ENCODE results near the gene GREB1L. TPM values are rescaled to one million over a fixed set of nuclear protein-coding genes. Genes with fewer than 3 reads are reported as not detected.
"Not testable (repeated sequence)": the region's sequence is repeated elsewhere in the genome, so short reads cannot be mapped to it uniquely, and the experiment has no call there.

Gene GREB1L
- total RNA-seq, 1 experiment from 2014 or later, result 75.4 TPM

DNA sequence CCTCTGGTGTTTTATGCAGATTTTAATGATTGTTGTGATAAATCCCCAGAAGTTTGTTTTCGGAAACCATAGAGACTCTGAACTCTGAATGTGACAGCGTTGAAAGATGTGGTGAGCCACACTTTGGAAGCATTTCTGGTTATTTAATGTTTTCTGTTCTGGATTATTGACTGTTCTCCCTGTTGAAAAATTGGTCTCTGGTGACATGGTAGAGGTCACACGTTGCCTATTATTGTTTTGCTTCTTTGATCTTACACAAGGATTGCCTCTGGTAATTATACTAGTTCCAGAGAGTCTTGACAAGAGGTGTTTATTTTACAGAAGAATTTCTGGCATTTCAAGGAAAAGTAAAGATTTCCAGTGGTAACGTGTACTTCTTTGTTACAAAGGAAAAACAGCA is 127.1 kb downstream of the GREB1L start:
- H3K27ac Mint-ChIP-seq (ENCODE audit: unreplicated experiment), result peak overlapping the region; percentile 79
- H3K36me3 ChIP-seq (ENCODE audit: control insufficient read depth, insufficient read depth, low read length), result no peaks in the 10 kb centered on the region
- no peak overlapping the region for H3K4me3 ChIP-seq (ENCODE audit: low read depth, low read length)
- no peaks in the 10 kb centered on the region for H3K9me3 Mint-ChIP-seq (ENCODE audit: unreplicated experiment)
- H3K4me1 ChIP-seq, result peaks cover 50% of the 10 kb centered on the region
- H3K4me1 Mint-ChIP-seq (ENCODE audit: low read depth, unreplicated experiment), result peaks cover 32% of the 10 kb centered on the region
- no peaks in the 10 kb centered on the region for H3K9me3 ChIP-seq
- ChIA-PET POLR2A (no interaction called here), CTCF (no interaction called here)
- no peaks in the 10 kb centered on the region for H3K27me3 Mint-ChIP-seq (ENCODE audit: insufficient read depth, unreplicated experiment)
- peak overlapping the region; percentile 43 for H3K4me3 Mint-ChIP-seq (ENCODE audit: unreplicated experiment)
- no peak for DNase-seq
- BruUV-seq (replicated peaks), result no TSS peak
- intact Hi-C loops (cut with micrococcal nuclease; ENCODE audit: unreplicated experiment), result loop anchor here (2.0 kb wide), 1 partner anchor 14 kb away; no protein-coding TSS in a partner anchor
- no peaks in the 10 kb centered on the region for H3K27me3 ChIP-seq (replicated peaks; ENCODE audit: control insufficient read depth, insufficient read depth, low read length)
- TF ChIP-seq, protein P1, sequence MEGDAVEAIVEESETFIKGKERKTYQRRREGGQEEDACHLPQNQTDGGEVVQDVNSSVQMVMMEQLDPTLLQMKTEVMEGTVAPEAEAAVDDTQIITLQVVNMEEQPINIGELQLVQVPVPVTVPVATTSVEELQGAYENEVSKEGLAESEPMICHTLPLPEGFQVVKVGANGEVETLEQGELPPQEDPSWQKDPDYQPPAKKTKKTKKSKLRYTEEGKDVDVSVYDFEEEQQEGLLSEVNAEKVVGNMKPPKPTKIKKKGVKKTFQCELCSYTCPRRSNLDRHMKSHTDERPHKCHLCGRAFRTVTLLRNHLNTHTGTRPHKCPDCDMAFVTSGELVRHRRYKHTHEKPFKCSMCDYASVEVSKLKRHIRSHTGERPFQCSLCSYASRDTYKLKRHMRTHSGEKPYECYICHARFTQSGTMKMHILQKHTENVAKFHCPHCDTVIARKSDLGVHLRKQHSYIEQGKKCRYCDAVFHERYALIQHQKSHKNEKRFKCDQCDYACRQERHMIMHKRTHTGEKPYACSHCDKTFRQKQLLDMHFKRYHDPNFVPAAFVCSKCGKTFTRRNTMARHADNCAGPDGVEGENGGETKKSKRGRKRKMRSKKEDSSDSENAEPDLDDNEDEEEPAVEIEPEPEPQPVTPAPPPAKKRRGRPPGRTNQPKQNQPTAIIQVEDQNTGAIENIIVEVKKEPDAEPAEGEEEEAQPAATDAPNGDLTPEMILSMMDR (IDR thresholded peaks at IDR 0.05; ENCODE audit: insufficient read depth in 1 of 2, low read depth in 1 of 2, low read length in 1 of 2, severe bottlenecking in 1 of 2, unreplicated experiment in 1 of 2), result no peak
- peaks cover 33% of the 10 kb centered on the region for H3K36me3 Mint-ChIP-seq (ENCODE audit: insufficient read depth, unreplicated experiment)

DNA sequence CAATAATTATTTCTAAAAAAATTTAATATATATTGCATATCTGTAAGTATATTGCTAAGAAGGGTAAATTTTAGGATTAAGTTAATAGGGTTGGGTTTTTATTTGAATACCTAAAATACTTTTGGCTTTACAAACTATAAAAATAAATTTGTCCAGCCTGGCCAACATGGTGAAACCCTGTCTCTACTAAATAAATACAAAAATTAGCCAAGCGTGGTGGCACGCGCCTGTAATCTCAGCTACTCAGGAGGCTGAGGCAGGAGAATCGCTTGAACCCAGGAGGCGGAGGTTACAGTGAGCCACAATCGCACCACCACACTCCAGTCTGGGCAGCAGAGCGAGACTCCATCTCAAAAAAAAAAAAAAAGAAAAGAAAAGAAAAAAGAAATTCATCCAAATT is 127.6 kb downstream of the GREB1L start:
- POLR2A ChIA-PET; DNase-seq; H3K36me3 ChIP-seq (ENCODE audit: control insufficient read depth, insufficient read depth, low read length); CTCF ChIA-PET; H3K9me3 Mint-ChIP-seq (ENCODE audit: unreplicated experiment); H3K4me3 ChIP-seq (ENCODE audit: low read depth, low read length); H3K9me3 ChIP-seq; H3K27me3 ChIP-seq (replicated peaks; ENCODE audit: control insufficient read depth, insufficient read depth, low read length); H3K27me3 Mint-ChIP-seq (ENCODE audit: insufficient read depth, unreplicated experiment); BruUV-seq (replicated peaks): not testable (repeated sequence)
- H3K4me1 ChIP-seq, result peaks cover 50% of the 10 kb centered on the region
- intact Hi-C loops (cut with micrococcal nuclease; ENCODE audit: unreplicated experiment), result loop anchor here (2.0 kb wide), 1 partner anchor 15 kb away; no protein-coding TSS in a partner anchor
- H3K36me3 Mint-ChIP-seq (ENCODE audit: insufficient read depth, unreplicated experiment), result peaks cover 35% of the 10 kb centered on the region
- peaks cover 33% of the 10 kb centered on the region for H3K4me1 Mint-ChIP-seq (ENCODE audit: low read depth, unreplicated experiment)
- peak overlapping the region; percentile 79 for H3K27ac Mint-ChIP-seq (ENCODE audit: unreplicated experiment)
- peak overlapping the region; percentile 43 for H3K4me3 Mint-ChIP-seq (ENCODE audit: unreplicated experiment)

DNA sequence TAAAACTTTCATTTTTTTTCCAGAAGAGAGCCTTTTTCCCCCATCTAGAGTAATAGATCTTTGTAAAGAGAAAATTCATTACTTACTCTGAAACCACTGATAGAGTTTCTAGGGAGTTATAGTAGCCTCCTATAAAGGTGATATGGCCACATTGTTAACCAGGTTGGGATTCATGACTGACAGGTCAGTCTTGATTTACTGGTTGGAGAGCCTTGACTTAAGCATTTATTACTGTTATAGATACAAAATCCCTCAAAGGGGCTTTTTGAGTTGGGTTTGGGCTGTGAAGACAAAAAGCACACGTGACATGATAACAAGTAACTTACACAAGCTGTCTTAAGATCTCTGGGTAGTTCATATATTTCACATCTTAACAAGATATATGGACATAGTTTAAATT is 141.0 kb downstream of the GREB1L start:
- H3K36me3 ChIP-seq (ENCODE audit: control insufficient read depth, insufficient read depth, low read length), result no peaks in the 10 kb centered on the region
- no peak overlapping the region for H3K4me3 ChIP-seq (ENCODE audit: low read depth, low read length)
- CTCF ChIA-PET, result interaction anchor here (0.7 kb wide), 1 partner anchor 42 kb away, joined by 3 read pairs; no protein-coding TSS in a partner anchor
- Mint-ChIP-seq H3K4me3 (ENCODE audit: unreplicated experiment) (no peak overlapping the region), H3K27ac (ENCODE audit: unreplicated experiment) (no peak overlapping the region), H3K36me3 (ENCODE audit: insufficient read depth, unreplicated experiment) (peaks cover 22% of the 10 kb centered on the region), H3K4me1 (ENCODE audit: low read depth, unreplicated experiment) (no peaks in the 10 kb centered on the region), H3K9me3 (ENCODE audit: unreplicated experiment) (no peaks in the 10 kb centered on the region), H3K27me3 (ENCODE audit: insufficient read depth, unreplicated experiment) (no peaks in the 10 kb centered on the region)
- no peaks in the 10 kb centered on the region for H3K27me3 ChIP-seq (replicated peaks; ENCODE audit: control insufficient read depth, insufficient read depth, low read length)
- intact Hi-C loops (cut with micrococcal nuclease; ENCODE audit: unreplicated experiment), result loop anchor here (10.0 kb wide), 1 partner anchor 62 kb away; no protein-coding TSS in a partner anchor
- TF ChIP-seq, protein P1 (IDR thresholded peaks at IDR 0.05; ENCODE audit: insufficient read depth in 1 of 2, low read depth in 1 of 2, low read length in 1 of 2, severe bottlenecking in 1 of 2, unreplicated experiment in 1 of 2), result no peak
- POLR2A ChIA-PET, result no interaction called here
- no peaks in the 10 kb centered on the region for H3K9me3 ChIP-seq
- no TSS peak for BruUV-seq (replicated peaks)
- no peak for DNase-seq
- H3K4me1 ChIP-seq, result peaks cover 14% of the 10 kb centered on the region

Data from Caco-2 (cell line).